GM18507 (cell line): ENCODE measurements around the gene SH3RF2.
"Not testable (repeated sequence)": the region's sequence is repeated elsewhere in the genome, so short reads cannot be mapped to it uniquely, and the experiment has no call there.

Source experiments
- DNase-seq: peaks from one replicate; pipeline ENCODE4 v3.0.0; 2011; ENCODE audit warnings: low read depth; ENCODE audit not compliant: insufficient read length; ENCODE audit errors: extremely low spot score
- FAIRE-seq: peaks from 2 replicates; lab custom pipeline; 2011; peaks lifted over from hg19 to GRCh38; lab: Jason Lieb, UNC

The SH3RF2 gene

GRCh38 chr5:145993538-145993937 lies 57.2 kb downstream of the SH3RF2 start:
- not testable (repeated sequence) for FAIRE-seq

DNA sequence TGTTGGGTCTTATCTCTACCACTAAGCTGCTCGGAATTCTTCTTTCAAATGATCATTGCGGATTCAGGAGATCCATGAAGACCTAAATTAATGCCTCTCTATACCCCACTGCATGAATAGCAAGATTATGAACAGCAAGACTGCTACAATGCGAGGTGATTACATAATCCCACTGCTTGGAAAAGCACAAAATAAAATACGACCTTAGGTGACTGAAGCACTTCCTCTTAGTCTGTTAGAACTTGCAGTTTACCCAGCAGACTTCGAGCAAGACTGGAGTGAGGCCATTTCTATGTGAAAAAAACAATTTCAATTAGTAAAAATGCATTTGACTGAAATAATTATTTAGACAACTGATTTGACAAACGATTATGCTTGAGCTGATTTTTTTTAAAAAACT lies 59.8 kb downstream of the SH3RF2 start:
- no peak for FAIRE-seq
- DNase-seq, result no peak

More at GRCh38 chr5:145993538-145993937, 57.2 kb downstream of the SH3RF2 start:
- DNase-seq, result not testable (repeated sequence)

DNA sequence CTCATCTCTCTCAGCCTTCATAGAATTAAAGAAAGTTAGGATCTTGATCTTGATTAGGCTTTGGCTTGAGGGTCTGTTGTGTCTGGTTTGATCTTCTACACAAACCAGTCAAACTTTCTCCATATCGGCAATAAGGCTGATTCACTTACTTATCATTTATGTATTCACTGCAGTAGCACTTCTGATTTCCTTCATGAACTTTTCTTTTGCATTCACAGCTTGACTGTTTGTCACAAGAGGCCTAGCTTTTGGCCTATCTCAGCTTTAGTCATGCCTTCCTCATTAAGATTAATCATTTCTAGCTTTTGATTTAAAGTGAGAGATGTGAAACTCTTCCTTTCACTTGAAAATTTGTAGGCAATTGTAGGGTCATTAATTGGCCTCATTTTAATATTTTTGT lies 62.8 kb downstream of the SH3RF2 start:
- FAIRE-seq (no peak), DNase-seq (no peak)

GRCh38 chr5:146000072-146000471 lies 63.7 kb downstream of the SH3RF2 start:
- no peak for DNase-seq
- no peak for FAIRE-seq

GRCh38 chr5:146001544-146002190 lies 65.3 kb downstream of the SH3RF2 start:
- no peak for FAIRE-seq
- no peak for DNase-seq

GRCh38 chr5:146002491-146002890 lies 66.1 kb downstream of the SH3RF2 start:
- DNase-seq (no peak), FAIRE-seq (no peak)

GRCh38 chr5:146003852-146004251 lies 67.5 kb downstream of the SH3RF2 start:
- DNase-seq (no peak), FAIRE-seq (no peak)

GRCh38 chr5:146005264-146005663 lies 68.9 kb downstream of the SH3RF2 start:
- FAIRE-seq (no peak), DNase-seq (no peak)

DNA sequence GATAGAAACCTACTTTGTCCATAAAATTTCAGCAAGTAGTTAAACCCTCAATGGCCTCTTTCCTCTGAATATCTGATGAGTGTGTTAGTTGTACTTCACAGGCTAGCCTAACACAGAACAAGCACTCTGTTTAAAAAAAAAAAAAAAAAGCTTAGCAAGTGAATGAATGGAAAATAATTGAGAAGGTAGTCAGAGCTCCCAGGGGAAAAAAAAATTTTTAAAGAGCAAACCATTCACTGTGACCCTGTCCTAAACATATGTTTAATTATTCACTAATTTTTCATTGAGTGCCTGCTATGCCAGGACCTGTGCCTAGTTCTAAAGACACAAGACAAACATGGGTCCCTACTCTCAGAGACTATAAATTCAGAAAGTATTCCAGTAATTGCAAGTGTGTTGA lies 69.3 kb downstream of the SH3RF2 start:
- FAIRE-seq, result no peak
- DNase-seq, result no peak

DNA sequence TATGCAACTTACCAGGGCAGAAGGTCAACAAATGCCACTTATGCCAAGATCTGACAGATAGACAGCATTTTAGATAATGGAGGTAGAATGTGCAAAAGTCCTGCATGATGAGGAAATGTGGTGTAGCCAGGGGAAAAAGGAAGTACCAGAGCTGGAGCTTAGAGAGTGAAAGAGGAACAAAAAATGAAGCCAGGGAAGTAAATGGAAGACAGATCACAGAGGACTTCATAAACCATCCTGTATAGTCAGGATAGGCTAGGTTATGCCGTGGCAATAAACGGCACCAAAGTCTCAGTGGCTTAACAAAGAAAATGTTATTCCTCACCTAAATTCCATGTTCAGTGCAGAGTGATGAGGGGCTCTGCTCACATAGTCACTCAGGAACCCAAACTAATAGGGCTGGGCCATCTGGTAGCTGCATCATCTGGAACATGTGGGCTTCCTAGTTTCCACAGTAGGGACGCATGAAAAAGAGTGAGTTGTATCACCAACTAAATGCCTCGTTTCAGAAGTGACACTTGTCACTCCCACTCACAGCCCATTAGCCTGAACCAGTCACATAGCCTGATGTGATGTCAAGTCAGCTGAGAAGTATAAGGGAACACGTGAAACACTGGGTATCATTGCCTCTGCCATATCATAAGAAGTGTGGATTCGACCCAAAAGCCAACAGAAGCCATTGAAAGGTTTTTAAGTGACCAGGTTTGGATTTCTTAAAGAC lies 70.3 kb downstream of the SH3RF2 start:
- DNase-seq, result no peak
- FAIRE-seq, result no peak

DNA sequence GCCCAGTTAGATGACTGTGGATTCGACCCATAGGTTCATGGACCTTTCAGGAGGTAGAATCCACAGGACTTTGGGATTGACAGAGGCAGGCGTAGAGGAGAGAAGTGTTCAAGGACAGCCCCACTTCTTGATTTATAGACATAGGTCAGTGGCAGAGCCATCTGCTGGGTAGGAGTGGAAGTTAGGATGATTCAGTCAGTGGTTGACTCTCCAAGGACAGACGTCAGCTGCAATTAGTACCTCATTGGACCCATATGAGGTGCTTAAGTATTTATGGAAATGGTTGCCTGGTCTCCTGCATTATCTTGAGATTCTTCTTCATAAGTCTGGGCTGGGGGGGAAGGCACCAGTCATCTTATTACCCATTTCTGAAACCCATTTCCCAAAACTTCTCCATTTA lies 70.9 kb downstream of the SH3RF2 start:
- FAIRE-seq (no peak), DNase-seq (no peak)

DNA sequence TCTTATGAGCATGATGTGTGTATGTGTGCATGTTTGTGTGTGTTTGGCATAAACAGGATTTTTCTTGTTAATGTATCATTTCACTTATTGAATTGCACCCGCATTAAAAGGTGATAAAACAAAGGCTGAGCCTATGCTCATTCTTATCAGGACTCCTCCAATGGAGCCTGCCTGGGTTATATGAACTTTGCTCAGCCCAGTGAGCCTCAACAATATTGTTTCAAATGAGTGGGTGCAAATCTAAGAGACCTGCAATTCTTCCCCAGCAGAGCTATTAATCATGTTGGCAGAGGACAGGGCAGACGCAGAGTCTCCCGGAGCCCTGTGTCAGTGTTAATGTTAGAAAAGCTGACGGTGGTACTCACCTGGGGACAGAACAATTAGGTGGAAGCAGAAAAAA lies 71.6 kb downstream of the SH3RF2 start:
- FAIRE-seq (no peak), DNase-seq (no peak)

DNA sequence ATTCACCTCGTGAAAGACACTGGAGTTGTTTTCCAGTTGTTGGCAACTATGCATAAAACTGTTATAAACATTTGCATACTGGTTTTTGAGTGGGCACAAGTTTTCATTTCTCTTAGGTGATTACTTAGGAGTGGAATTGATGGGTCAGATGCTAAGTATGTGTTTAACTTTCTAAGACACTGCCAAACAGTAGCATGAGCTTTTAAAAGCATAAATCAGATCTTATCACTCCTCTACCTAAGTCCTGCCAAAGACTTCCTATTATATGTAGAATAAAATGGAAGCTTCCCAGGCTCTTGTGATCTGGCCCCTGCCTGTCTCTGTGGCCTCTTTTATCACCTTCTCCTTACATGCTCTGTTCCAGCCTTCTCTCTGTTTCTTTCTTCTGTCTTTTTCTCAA lies 72.6 kb downstream of the SH3RF2 start:
- no peak for DNase-seq
- no peak for FAIRE-seq

DNA sequence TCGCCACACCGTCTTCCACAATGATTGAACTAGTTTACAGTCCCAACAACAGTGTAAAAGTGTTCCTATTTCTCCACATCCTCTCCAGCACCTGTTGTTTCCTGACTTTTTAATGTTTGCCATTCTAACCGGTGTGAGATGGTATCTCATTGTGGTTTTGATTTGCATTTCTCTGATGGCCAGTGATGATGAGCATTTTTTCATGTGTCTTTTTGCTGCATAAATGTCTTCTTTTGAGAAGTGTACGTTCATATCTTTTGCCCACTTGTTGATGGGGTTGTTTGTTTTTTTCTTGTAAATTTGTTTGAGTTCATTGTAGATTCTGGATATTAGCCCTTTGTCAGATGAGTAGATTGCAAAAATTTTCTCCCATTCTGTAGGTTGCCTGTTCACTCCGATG lies 74.1 kb downstream of the SH3RF2 start:
- not testable (repeated sequence) for DNase-seq, FAIRE-seq

DNA sequence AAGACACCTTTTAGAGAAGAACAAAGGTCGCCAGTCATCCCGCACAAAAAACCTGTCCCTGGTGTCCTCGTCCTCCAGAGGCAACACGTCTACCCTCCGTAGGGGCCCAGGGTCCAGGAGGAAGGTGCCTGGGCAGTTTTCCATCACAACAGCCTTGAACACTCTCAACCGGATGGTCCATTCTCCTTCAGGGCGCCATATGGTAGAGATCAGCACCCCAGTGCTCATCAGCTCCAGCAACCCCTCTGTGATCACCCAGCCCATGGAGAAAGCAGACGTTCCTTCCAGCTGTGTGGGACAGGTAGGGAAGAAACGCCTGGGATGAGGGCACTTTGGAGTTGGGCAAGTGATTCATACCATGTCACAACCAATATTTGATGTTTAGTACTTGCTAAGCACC lies 77.4 kb downstream of the SH3RF2 start:
- DNase-seq (no peak), FAIRE-seq (no peak)

- FAIRE-seq, result no peak
- DNase-seq, result no peak
Measured at GRCh38 chr5:146015001-146015400, 78.6 kb downstream of the SH3RF2 start.

GRCh38 chr5:146016764-146017484 lies 80.5 kb downstream of the SH3RF2 start:
- DNase-seq, result no peak
- FAIRE-seq, result no peak

DNA sequence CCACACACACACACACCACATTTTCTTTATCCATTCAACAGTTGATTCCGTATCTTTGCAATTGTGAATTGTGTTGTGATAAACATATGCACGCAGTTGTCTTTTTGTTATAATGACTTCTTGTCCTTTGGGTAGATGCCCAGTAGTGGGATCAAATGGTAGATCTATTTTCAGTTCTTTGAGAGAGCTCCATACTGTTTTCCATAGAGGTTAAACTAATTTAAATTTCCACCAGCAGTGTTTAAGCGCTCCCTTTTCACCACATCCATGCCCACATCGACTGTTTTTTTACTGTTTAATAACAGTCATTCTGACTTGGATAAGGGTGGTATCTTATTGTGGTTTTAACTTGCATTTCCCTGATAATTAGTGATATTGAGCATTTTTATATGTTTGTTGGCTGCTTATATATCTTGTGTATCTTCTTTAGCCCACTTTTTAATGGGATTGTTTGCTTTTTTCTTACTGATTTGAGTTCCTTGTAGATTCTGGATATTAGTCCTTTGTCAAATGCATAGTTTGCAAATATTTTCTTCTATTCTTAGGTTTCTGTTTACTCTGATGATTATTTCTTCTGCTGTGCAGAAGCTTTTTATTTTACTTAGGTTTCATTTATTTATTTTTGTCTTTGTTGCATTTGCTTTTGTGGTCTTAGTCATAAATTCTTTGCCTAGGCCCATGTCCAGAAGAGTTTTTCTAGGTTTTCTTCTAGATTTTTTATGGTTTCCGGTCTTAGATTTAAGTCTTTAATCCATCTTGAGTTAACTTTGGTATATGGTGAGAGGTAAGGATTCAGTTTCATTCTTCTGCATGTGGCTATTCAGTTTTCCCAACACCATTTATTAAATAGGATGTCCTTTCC lies 82.4 kb downstream of the SH3RF2 start:
- DNase-seq (no peak), FAIRE-seq (no peak)

DNA sequence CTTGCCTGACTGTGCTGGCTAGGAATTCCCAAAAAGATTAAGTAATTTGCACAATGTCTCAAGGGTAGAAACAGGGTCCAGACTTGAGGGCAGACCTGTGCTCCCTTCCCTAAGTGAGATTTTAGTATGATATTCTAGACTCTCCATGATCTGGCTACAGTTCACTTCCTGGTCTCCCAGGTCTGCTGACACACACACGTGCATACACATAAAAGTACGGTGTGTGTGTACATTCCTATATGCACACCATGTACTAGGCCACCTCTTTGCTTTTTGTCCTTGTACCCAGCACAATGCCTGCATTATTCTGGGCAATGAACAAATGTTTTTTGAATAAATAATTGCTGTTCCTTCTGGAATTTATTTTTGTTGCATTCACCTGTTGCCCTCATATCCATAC lies 83.7 kb downstream of the SH3RF2 start:
- no peak for DNase-seq
- no peak for FAIRE-seq

GRCh38 chr5:146024034-146024433 lies 87.7 kb downstream of the SH3RF2 start:
- FAIRE-seq (no peak), DNase-seq (no peak)
